ENCODE measurements around the gene CNDP1.

DNA sequence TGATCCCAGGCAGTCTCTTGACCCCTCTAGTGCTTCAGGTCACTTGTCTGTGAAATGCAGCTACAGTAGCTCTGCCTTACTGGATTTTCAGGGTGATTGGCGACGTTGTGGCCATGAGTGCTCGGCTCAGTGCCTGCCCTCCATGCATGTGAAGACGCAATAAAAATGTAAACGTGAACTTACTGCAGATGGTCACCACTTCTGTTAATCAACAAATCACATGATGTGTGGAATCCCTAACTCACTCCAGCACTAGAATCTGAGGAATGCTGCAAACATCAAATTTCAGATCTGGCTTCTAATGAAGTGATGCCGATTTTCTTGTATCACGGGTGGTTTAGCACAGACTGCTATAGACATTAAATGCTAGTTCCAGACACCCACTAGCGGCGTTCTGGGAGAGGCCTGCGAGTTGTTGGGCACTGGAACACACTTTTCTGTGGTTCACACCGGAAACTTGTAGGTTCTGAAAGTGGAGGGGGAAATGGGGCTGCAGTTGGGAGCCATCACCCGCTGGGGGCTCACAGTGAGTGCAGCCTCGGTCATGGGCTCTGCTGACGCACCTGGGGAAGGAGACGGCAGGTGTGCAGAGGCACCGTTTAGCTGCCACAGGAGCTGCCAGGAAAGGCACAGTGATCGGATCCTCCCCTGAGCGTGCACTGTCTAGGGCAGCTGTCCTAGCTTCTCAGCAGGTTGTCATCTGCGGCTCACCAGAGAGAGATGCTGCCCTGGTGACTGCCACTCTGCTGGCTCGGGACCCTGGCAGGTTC is 6.5 kb downstream of the CNDP1 start:
- TF ChIP-seq, protein P1, sequence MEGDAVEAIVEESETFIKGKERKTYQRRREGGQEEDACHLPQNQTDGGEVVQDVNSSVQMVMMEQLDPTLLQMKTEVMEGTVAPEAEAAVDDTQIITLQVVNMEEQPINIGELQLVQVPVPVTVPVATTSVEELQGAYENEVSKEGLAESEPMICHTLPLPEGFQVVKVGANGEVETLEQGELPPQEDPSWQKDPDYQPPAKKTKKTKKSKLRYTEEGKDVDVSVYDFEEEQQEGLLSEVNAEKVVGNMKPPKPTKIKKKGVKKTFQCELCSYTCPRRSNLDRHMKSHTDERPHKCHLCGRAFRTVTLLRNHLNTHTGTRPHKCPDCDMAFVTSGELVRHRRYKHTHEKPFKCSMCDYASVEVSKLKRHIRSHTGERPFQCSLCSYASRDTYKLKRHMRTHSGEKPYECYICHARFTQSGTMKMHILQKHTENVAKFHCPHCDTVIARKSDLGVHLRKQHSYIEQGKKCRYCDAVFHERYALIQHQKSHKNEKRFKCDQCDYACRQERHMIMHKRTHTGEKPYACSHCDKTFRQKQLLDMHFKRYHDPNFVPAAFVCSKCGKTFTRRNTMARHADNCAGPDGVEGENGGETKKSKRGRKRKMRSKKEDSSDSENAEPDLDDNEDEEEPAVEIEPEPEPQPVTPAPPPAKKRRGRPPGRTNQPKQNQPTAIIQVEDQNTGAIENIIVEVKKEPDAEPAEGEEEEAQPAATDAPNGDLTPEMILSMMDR (IDR thresholded peaks at IDR 0.05; ENCODE audit: low read length): no peak
- TF ChIP-seq EZH2 (optimal IDR thresholded peaks at IDR 0.05; ENCODE audit: low read depth, low read length): no peak
